Pancreas (tissue), 10 donors: Measurements from ENCODE around the gene NR3C2. TPM values are rescaled to one million over a fixed set of nuclear protein-coding genes. Genes with fewer than 3 reads are reported as not detected.

Experiments
- ATAC-seq, 4 donors: fragments of 200-7000 bp; cut with Tn5 transposase; one replicate each; pipeline versions ENCODE4 v1.8.0 to v1.9.1; 2020; ENCODE audit warnings: mild to moderate bottlenecking in 4 of 4, moderate library complexity in 4 of 4
- DNase-seq, 6 donors: peaks; one replicate each; pipeline ENCODE4 v3.0.0-alpha.2; 2020
- FAIRE-seq: peaks from 2 replicates; lab custom pipeline; 2012; peaks lifted over from hg19 to GRCh38; lab: Jason Lieb, UNC
- H3K27ac ChIP-seq, 4 donors: fragments of 200-600 bp; sonication (generic); 1 replicate in 3 of 4; 2 replicates in 1 of 4; pipeline versions ENCODE4 v1.5.0 to v1.8.0; 2020
- H3K27me3 ChIP-seq, 4 donors: fragments of 200-600 bp; one replicate each; pipeline ENCODE4 v1.8.0; 2021
- H3K36me3 ChIP-seq, 3 donors: fragments of 200-600 bp; sonication (generic) in 1 of 3; one replicate each; pipeline versions ENCODE4 v1.5.0 to v1.8.0; 2020 to 2021
- H3K4me1 ChIP-seq, 3 donors: fragments of 200-600 bp; one replicate each; pipeline ENCODE4 v1.8.0; 2021
- H3K4me3 ChIP-seq, 4 donors: fragments of 200-600 bp; sonication (generic) in 2 of 4; one replicate each; pipeline versions ENCODE4 v1.5.0 to v1.8.0; 2020 to 2021
- H3K9me3 ChIP-seq, 4 donors: fragments of 200-600 bp; one replicate each; pipeline ENCODE4 v1.8.0; 2021
- WGBS, 2 donors: extraction: QIAGEN DNeasy Blood & Tissue Kit; methylation state at CpG; one replicate each; pipeline ENCODE4 v1.1.7; 2013; 5-methylcytosine and 5-hydroxymethylcytosine counted together
- intact Hi-C, 3 donors: fragments of 100-400 bp; cut with DNase I; formaldehyde crosslinking; loops; one replicate each; pipeline versions ENCODE4 v1.11.1 to v1.14.2; 2022
- polyA plus RNA-seq, 2 donors: library from polyadenylated mRNA; stranded (reverse); fragments of 200-250 nt; gene quantifications; one replicate each; pipeline ENCODE4 v1.2.3, GENCODE V29; 2013
- total RNA-seq, 6 donors: library from RNA; stranded (reverse); fragmentation: NEBNext Ultra II Directional in 4 of 6; extraction: Animal tissue kit (Norgen Biotek cat#: 25700) in 4 of 6; gene quantifications; one replicate each; pipeline versions ENCODE4 v1.2.1 to v1.2.4, GENCODE V29; 2021 to 2023
- TF ChIP-seq, protein P1 (sequence below), 4 donors: fragments of 200-600 bp; sonication (generic) in 3 of 4; IDR thresholded peaks; one replicate each; pipeline versions ENCODE4 v1.5.0 to v1.8.0; 2021; ENCODE audit warnings: antibody characterized with exemption in 4 of 4
- donor health status: healthy with polysubstance abuse.
- donor health status: DM: no; HTN: no; CAD: no; lungs with moderate emphysema.
- donor health status: DM: no; HTN: no; CAD: no.
- donor health status: control.
- donor health status: control.
- donor health status: Bipolar disorder and iron deficiency.
- donor health status: DM: yes; HTN: yes; CAD: no.
- donor health status: DM: no; HTN: no; CAD: no.
- donor health status: DM: no; HTN: no; CAD: no.
- donor health status: DM: yes; HTN: yes; CAD: no.

Gene NR3C2
- total and polyA plus RNA-seq, 8 donors, result 2.5 to 15.7 (median 12.5) TPM

DNA sequence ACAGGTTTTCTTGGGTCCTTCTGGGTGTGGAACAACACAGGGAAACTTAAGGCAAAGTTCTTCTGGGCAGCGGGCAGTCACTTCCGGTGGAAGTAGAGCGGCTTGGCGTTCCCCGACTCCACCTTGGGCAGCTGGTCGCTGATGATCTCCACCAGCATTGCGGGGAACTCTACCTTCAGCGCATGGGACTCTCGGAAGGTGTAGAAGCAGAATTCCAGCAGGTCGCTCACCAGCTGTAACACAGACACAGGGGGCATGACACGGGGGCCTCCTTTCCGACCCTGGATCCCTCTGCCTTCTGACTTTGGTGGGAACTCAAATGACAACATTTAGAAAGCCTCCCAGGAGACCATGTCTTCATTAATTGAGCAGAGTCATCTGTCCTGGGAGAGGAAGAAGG, 360.9 kb downstream of the NR3C2 start:
- ATAC-seq, result no peak
- no peak for DNase-seq
- H3K27me3 ChIP-seq, result no peaks in the 10 kb centered on the region
- TF ChIP-seq, protein P1, sequence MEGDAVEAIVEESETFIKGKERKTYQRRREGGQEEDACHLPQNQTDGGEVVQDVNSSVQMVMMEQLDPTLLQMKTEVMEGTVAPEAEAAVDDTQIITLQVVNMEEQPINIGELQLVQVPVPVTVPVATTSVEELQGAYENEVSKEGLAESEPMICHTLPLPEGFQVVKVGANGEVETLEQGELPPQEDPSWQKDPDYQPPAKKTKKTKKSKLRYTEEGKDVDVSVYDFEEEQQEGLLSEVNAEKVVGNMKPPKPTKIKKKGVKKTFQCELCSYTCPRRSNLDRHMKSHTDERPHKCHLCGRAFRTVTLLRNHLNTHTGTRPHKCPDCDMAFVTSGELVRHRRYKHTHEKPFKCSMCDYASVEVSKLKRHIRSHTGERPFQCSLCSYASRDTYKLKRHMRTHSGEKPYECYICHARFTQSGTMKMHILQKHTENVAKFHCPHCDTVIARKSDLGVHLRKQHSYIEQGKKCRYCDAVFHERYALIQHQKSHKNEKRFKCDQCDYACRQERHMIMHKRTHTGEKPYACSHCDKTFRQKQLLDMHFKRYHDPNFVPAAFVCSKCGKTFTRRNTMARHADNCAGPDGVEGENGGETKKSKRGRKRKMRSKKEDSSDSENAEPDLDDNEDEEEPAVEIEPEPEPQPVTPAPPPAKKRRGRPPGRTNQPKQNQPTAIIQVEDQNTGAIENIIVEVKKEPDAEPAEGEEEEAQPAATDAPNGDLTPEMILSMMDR (IDR thresholded peaks at IDR 0.05), result no peak
- H3K27ac ChIP-seq, result no peak overlapping the region
- H3K9me3 ChIP-seq, result no peaks in the 10 kb centered on the region
- 98% methylated on average over 12 of the region's 12 CpGs for WGBS, 2 donors
- H3K36me3 ChIP-seq, result peaks cover 0 to 23% (median 0%) of the 10 kb centered on the region in 3 donors
- intact Hi-C loops, result no loop called here
- no peak overlapping the region for H3K4me3 ChIP-seq
- no peak for FAIRE-seq
- H3K4me1 ChIP-seq, result no peaks in the 10 kb centered on the region

DNA sequence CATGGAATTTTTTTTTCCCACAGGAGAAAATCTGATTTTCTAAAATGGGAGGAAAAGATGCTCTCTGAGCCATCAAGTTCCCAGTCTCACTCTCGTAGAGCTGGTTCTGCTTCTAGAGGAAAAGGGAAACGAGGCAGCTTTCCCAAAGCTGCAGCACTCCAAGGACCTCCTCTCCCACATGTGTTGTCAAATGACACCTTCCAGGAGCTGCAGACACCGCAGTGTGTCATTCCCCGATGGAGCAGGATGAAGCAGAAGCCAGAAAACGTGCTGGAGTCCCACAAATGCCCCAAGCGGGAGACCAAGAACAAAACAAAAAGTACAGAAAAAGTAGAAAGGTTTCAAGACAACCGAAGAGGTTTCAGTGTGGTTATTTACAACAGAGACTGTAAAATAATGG, 362.3 kb downstream of the NR3C2 start:
- no peaks in the 10 kb centered on the region for H3K9me3 ChIP-seq
- no peaks in the 10 kb centered on the region for H3K4me1 ChIP-seq
- H3K4me3 ChIP-seq, result no peak overlapping the region
- intact Hi-C loops, result no loop called here
- no peak for FAIRE-seq
- TF ChIP-seq, protein P1 (IDR thresholded peaks at IDR 0.05), result no peak
- no peak overlapping the region for H3K27ac ChIP-seq
- no peaks in the 10 kb centered on the region for H3K27me3 ChIP-seq
- WGBS, 2 donors, result 87 to 90% methylated on average over 7 of the region's 7 CpGs
- peaks cover 0 to 23% (median 0%) of the 10 kb centered on the region in 3 donors for H3K36me3 ChIP-seq
- ATAC-seq, result no peak
- DNase-seq, result no peak

- Histone ChIP-seq H3K4me1 (no peaks in the 10 kb centered on the region), H3K4me3 (no peak overlapping the region), H3K27me3 (no peaks in the 10 kb centered on the region), H3K36me3 (peaks cover 0 to 23% (median 0%) of the 10 kb centered on the region in 3 donors), H3K9me3 (no peaks in the 10 kb centered on the region), H3K27ac (no peak overlapping the region)
- TF ChIP-seq, protein P1 (IDR thresholded peaks at IDR 0.05), result no peak
- no peak for ATAC-seq
- intact Hi-C loops, result no loop called here
- no peak for FAIRE-seq
- WGBS, 2 donors, result 93 to 95% methylated on average over 2 of the region's 2 CpGs
- DNase-seq, result no peak
Measured at GRCh38 chr4:148078061-148078460, 364.2 kb downstream of the NR3C2 start.

DNA sequence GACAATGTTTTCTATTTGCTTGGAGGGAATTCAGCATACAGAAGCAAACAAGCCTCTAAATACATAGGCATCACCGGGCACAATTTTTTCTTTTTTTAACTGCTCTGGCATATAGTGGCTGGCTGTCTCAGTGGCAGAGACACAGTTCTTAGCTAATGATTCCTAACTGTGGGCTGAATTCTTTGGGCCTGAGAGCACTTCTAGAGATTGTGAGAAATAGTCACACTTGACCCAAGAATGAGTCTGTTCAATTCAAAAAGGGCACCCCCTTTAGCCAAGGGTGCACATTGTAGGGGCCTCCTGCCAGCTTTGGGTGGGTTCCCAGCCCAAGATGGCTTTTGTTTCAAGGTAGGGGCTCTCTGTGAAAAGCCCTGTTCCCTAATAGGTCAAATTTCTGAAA, 364.6 kb downstream of the NR3C2 start:
- H3K27ac ChIP-seq, result no peak overlapping the region
- peaks cover 0 to 23% (median 0%) of the 10 kb centered on the region in 3 donors for H3K36me3 ChIP-seq
- FAIRE-seq (no peak), DNase-seq (no peak), ATAC-seq (no peak)
- H3K27me3 ChIP-seq, result no peaks in the 10 kb centered on the region
- TF ChIP-seq, protein P1 (IDR thresholded peaks at IDR 0.05), result no peak
- intact Hi-C loops, result no loop called here
- WGBS, 2 donors, result 92 to 94% methylated on average over 1 of the region's 1 CpG
- H3K9me3 ChIP-seq, result no peaks in the 10 kb centered on the region
- H3K4me1 ChIP-seq, result no peaks in the 10 kb centered on the region
- no peak overlapping the region for H3K4me3 ChIP-seq

GRCh38 chr4:148076964-148077363, 365.2 kb downstream of the NR3C2 start:
- DNase-seq, result no peak
- no peak for ATAC-seq
- H3K9me3 ChIP-seq, result no peaks in the 10 kb centered on the region
- H3K4me1 ChIP-seq, result no peaks in the 10 kb centered on the region
- peaks cover 0 to 23% (median 0%) of the 10 kb centered on the region in 3 donors for H3K36me3 ChIP-seq
- intact Hi-C loops, result no loop called here
- 93 to 97% methylated on average over 5 of the region's 5 CpGs for WGBS, 2 donors
- FAIRE-seq, result no peak
- no peaks in the 10 kb centered on the region for H3K27me3 ChIP-seq
- TF ChIP-seq, protein P1 (IDR thresholded peaks at IDR 0.05), result no peak
- no peak overlapping the region for H3K27ac ChIP-seq
- H3K4me3 ChIP-seq, result no peak overlapping the region
